GM18505 (cell line): ENCODE results near the gene ARHGEF38.
"Not testable (repeated sequence)": the region's sequence is repeated elsewhere in the genome, so short reads cannot be mapped to it uniquely, and the experiment has no call there.

Experiments used
- ATAC-seq: cut with Tn5 transposase; IDR thresholded peaks from one replicate; pipeline ENCODE4 v1.9.1; 2021; ENCODE audit not compliant: unreplicated experiment
- POLR2A ChIP-seq: IDR thresholded peaks from 4 replicates; pipeline ENCODE4 v1.6.1; 2011; ENCODE audit warnings: borderline replicate concordance; ENCODE audit not compliant: insufficient read depth, insufficient read length; ENCODE audit errors: extremely low read depth

ARHGEF38 gene

DNA sequence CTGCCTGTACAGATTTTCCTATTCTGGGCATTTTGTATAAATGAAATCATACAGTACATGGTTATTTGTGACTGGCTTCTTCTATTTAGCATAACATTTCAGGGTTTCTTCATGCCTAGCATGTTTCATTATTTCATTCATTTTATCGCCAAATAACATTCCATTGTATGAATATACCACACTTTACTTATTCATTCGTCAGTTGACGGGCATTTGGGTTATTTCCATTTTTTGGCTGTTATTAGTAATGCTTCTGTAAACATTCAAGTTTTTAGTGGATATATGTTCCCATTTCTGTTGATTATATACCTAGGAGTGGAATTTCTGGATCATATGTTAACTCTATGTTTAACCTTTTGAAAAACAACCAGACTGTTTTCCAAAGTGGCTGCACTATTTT lies 108.6 kb downstream of the ARHGEF38 start:
- ATAC-seq = no peak
- TF ChIP-seq POLR2A = no peak

DNA sequence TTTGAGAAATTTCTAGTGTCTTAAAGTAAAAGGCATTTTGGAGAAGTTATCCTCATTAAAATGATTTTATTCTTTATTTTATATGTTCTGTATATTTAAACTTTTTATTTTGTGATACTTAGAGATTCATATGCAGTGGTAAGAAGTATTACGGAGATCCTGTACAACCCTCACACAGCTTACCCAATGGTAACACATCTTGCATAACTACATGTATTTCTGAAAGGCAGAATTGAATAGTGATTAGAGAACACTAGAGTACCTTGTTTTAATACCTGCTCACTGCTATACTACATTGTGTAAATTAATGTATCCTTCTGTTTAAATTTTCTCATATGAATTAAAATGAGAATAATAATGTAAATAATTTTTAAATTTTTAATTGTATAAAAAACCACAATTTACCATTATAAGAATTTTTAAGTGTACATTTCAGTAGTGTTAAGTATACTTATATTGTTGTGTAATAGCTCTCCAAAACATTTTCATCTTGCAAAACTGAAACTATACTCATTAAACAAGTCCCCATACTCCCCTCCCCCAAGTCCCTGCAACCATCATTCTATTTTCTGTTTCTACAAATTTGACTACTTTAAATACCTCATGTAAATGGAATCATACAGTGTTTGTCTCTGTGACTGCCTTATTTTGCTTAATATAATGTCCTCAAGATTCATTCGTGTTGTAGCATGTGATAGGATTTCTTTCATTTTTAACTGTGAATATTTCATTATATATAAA lies 110.7 kb downstream of the ARHGEF38 start:
- no peak for TF ChIP-seq POLR2A
- no peak for ATAC-seq

DNA sequence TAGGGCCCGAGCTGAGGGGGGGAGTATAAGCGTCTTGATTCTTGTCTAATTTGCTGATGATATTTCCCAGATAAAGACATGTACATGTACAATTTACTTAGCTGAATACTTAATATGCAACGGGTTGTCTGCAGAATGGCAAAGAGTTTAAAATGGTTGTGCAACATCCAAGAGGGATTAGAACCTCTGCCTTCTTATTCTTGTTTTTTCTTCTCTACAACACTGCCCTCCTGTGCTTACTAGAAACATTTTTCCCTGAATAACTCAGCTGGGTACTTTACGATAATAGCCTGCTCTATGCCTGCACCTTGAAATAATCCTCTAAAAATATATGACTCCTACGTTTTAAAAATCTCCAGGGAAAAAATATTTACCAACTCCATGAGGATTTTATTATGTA lies 114.3 kb downstream of the ARHGEF38 start:
- ATAC-seq = no peak

DNA sequence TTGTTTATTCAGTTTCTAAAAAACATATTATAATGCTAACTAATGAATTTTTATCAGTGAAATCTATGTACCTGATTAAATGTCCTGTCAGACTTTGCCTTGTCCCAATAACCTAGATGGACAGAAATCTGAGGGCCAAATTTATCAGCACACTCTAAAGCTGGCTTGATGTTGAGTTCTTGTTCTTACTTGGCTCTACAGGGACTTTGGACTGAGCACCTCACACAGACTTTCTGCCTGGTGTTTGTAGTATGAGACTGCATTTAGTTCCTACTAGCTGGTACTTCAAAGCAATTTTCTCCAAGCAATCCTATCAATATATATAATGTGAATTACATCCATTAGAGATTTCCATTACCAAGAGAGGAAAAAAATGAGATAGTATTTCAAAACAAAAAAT lies 118.3 kb downstream of the ARHGEF38 start:
- ATAC-seq = no peak
- no peak for TF ChIP-seq POLR2A

More for the DNA sequence above, 114.3 kb downstream of the ARHGEF38 start:
- TF ChIP-seq POLR2A = no peak

DNA sequence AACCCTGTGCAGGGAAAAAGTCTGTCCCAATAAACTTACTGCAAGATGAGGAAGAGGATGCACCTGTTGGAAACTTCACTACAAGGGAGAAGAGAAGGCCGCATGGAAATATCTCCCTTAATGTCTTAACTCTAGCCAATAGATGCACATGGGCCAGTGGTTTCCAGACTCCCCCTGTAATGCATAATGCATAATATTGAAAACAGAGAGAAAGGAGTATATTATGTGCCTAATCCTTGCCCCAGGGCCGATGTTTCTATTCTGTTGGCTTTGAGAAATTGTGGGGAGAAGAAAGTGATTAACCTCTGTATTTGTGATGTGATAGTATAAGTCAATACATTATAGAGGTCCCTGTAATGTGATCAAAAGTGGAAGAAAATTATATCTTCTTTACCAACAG lies 118.9 kb downstream of the ARHGEF38 start:
- ATAC-seq = no peak
- no peak for TF ChIP-seq POLR2A

DNA sequence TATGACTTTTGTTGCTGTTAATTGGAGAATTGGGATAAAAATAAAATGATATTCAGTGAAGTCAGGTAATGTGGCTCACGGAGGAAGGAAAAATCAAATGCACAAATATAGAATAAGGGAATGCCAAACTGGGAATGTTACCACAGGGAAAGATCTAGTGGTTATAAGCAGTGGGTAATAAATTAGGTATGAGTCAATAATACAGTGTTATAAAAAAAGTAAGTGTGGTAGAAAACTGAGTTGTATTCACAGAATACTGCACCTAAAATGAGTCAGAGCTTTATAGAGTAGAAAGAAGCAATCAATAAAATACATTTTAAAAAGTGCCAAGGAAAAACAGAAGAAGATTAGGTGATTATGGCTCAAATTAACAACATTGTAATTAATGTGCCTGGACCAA lies 121.6 kb downstream of the ARHGEF38 start:
- no peak for ATAC-seq
- no peak for TF ChIP-seq POLR2A

DNA sequence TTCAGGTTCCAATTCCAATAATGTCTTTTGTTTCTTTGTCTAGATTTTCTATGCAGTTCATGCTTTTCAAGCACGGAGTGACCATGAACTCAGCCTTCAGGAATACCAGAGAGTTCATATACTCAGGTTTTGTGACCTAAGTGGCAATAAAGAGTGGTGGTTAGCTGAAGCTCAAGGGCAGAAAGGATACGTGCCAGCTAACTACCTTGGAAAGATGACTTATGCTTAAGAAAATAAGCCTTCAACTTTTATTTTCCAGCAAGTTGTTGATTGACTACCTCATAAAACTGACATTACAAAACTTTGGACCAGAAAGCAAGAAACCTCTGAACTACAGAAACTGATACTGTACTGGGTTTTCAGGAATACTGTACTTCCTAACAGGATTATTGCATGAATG lies 125.3 kb downstream of the ARHGEF38 start:
- no peak for TF ChIP-seq POLR2A
- no peak for ATAC-seq

DNA sequence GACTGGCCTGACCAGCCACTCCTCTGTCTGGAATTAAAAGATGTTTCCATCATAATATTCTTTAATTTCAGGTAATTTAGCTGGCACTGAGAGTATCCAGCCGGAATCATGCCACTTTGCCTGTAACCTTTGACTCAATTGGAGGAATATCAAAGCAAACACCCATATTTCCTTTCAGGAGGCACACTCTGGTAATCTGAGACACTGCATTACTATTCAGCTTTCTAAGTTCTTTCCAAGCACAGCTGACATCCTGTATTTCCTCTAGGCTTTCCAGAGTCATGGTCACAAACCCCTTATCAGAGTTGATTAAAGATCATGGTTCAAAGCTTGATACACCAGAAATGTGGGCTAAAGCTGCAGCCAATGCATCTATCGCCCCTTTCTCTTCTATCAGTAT lies 126.8 kb downstream of the ARHGEF38 start:
- ATAC-seq = no peak
- no peak for TF ChIP-seq POLR2A

DNA sequence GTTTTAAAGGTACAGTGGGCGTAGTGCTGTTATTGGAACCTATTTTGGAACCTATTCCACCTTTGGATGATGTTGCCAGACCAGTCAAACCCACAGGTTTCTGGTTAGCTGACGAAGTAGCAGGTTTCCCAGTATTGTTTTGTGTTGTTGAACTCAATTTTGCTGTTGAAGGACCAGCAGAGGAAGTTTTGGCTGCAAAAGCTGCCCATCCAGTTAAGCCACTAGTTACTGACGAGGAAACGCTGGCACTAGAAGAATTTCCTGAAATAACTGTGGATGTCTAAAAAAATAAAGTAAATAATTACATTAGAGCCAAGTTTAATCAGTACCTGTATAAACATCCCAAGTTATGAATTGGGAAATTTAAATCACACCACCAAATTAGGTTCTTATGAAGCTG lies 130.6 kb downstream of the ARHGEF38 start:
- no peak for ATAC-seq
- TF ChIP-seq POLR2A = no peak

DNA sequence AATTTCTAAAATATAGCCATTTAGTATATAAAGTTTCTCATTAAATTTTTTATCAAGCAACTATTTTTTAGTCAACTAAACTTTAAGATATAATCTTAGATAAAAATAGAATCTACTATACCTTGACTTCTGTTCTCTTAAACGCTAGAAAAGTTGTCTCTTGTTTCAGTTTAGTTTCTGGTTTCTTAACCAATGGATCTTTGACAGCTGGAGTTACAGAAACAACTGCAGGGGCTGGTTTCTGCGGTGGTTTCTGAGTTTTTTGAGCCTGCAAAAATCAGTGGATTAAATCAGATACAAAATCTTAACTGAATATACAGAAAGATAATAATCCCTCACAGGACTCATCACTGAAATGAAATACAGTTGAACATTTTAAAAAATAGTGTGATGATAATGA lies 134.2 kb downstream of the ARHGEF38 start:
- ATAC-seq = no peak
- no peak for TF ChIP-seq POLR2A

DNA sequence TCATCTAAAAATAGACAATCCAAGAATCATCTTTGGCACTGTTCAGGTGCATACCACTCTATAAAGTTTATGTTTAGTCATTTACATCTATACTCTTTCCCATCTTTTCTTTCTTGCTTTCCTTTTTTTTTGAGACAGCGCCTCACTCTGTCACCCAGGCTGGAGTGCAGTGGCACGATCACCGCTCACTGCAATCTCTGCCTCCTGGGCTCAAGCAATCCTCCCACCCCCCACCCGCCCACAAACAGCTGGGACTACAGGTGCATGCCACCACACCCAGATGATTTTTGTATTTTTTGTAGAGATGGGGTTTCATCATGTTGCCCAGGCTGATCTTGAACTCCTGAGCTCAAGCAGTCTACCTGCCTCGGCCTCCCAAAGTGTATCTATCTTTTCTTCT lies 142.4 kb downstream of the ARHGEF38 start:
- not testable (repeated sequence) for ATAC-seq

DNA sequence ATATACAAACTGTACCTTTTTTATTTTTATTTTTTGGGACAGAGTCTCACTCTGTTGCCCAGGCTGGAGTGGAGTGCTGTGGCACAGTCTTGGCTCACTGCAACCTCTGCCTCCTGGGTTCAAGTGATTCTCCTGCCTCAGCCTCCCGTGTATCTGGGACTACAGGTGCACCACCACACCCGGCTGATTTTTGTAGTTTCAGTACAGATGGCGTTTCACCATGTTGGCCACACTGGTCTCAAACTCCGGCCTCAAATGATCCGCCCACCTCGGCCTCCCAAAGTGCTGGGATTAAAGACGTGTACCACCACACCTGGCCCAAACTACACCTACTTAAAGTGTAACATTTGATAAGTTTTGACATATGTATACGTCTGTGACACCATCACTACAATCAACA lies 143.4 kb downstream of the ARHGEF38 start:
- ATAC-seq = not testable (repeated sequence)

DNA sequence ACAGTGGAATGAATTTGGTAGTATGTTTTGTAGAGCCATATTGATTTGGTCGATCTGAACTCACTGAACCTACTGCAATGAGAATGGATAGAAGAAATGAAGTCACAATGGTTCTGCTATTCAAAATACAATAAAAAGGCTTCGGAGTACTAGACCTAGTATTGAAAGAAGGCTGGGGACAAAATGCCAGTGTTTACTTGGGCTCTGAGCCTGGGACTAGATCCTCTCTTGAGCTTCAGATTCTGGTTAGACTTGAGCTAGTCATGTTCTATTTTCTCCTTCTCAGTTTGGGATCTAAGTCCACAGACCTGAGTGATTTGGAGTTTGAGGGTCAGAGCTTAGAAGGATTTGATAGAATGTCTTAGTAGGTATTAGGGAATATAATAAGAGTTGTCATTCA lies 146.2 kb downstream of the ARHGEF38 start:
- no peak for TF ChIP-seq POLR2A
- ATAC-seq = no peak

DNA sequence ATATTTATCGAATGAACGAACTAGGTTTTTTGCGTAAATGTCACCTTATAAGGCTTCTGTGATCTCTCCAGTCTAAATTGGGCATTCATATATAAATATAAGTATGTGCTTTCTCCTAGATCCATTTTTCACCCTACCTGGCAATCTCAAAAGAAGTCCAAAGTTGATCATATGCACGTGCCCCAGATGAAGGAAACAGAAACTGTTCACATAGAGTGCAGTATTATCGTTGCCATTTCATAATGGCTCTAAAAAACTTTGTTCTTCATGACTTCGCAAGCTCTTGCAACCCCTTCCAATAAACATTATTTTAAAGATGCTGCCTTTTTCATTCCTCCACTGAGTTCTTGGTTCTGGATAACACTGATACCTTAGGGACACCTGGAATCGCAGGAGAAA lies 155.4 kb downstream of the ARHGEF38 start:
- ATAC-seq = no peak
- TF ChIP-seq POLR2A = no peak

DNA sequence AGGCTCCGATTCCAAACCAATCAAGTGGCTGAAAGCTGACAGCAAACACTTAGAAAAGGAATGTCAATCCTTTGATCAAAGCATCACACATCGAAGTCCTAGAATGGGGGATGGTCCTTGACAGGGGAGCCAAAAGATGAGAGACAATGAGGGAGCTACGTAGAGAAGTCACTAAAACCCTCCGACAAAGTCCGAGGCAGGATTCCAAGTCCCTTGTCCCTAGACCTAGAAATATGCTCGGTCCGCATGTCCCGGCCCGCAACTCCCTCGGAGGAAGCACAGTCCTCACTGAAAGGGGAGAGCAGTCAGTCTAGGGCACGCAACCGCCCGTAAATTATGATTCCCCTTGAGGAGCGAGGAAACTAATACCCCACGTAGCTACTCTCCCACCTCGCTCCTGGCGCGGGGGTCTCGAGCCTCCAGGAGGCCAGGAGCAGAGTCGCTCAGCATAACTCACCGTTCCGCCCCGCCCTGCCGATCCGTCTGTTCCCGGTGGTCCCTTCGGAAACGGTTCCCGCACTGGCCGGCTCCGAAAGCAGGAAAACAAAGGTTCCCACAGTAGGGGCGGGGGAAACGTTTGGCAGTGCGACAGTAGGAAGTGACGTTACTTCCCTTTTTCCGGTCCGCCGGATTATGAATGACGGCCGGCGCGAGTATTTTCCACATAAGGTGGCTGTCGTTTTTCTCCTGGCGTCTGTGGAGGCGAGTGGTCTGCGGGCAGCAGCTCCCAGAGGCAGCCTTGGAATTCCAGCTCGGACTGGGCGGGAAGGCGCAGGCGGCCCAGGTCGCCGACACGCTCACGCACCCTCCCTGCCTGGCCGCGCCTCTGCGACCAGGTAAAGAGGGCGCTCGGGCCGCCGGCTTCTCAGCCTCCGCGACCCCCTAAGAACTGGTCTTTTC lies 156.0 kb downstream of the ARHGEF38 start, which contains the start of the genes GSTCD and INTS12:
Gene GSTCD, plus strand, starts transcription at position 604 of the 900 bp plus-strand sequence. CDS start 8,830 bp downstream, outside the sequence.
Gene INTS12, minus strand, starts transcription at position 509 of the 900 bp plus-strand sequence. CDS start 8,684 bp downstream, outside the sequence.
- peak; percentile 88 for TF ChIP-seq POLR2A

DNA sequence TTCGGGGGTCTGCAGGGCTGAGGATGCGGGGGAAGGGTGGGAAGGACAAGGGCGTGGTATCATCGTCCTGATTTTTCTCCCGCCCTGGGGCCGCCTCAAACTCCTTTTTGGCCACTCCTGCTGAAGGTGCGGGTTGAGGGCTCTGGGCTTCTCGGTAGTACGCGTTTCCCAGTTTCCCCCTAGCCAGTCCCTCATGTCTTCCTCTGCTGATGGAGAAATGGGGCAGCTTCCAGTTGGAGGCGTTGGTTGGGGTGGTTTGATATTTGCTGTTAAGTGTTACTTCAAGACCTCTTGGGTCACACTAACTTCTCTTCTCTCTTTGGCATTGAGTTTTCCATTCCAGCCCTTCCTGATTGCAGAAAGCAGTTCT lies 156.6 kb downstream of the ARHGEF38 start:
- peak; percentile 33 for ATAC-seq
- no peak for TF ChIP-seq POLR2A

More for the DNA sequence above, 156.0 kb downstream of the ARHGEF38 start, which contains the start of the genes GSTCD and INTS12:
- peak; percentile 78 for ATAC-seq
